Adipose tissue (tissue), 3 donors: ENCODE measurements around the gene LEKR1. TPM values are rescaled to one million over a fixed set of nuclear protein-coding genes. Genes with fewer than 3 reads are reported as not detected.

Source experiments
- H3K27ac ChIP-seq: one replicate; pipeline ENCODE4 v1.5.1; 2013; ENCODE audit warnings: low read depth, low read length
- WGBS, 3 donors: extraction: QIAGEN DNeasy Blood & Tissue Kit; methylation state at CpG; one replicate each; pipeline ENCODE4 v1.1.7; 2013; 5-methylcytosine and 5-hydroxymethylcytosine counted together
- polyA plus RNA-seq, 3 donors: library from polyadenylated mRNA; stranded (reverse); fragments of 200-250 nt; gene quantifications; one replicate each; pipeline ENCODE4 v1.2.3, GENCODE V29; 2013
- donor health status: healthy with polysubstance abuse.
- donor health status: Bipolar disorder and iron deficiency.
- donor health status: healthy.

The LEKR1 gene
- polyA plus RNA-seq, 3 donors, result 0.37 to 0.64 (median 0.45) TPM

DNA sequence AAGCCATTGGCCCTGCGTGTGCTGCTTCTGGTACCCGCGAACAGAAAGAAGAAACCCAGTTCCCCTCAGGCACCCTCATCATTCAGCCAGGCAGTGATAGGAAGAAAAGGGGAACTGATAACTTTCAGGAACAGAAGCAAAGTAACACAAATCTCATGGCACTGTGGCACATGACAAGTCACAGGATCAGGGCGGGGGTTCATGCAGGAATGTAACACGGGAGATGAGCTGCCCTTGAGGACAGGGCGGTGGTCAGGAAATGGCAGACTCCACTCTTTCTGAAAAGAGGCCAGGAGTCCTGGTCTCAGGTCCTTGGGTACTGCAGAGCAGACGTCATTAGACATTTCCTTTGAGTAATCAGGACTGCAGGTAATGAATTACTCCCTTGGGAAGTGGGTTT is 238.2 kb downstream of the LEKR1 start:
- 52 to 76% (median 56%) methylated on average over 7 of the region's 7 CpGs for WGBS, 3 donors
- H3K27ac ChIP-seq, result no peak overlapping the region

DNA sequence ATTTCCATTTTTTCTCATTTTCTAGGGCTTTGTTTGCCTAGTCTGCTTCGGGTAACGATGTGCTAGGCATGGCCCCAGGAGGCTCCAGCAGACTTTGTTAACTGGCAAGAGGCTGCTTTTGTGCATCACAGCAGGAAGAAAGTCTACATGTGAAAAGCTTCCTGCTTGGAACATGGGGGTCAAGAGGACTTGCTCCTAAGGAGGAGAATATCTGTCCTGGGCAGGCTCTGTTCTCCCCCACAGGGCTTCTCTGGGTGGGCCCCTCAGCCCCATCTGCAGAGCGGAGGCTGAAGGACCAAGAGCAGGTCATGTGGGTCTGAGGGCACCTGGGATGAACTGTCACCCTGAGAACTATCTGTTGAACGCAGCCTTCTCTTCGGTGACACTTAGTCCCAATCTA is 239.0 kb downstream of the LEKR1 start:
- H3K27ac ChIP-seq, result no peak overlapping the region
- WGBS, 3 donors, result 80 to 89% (median 85%) methylated on average over 5 of the region's 5 CpGs

DNA sequence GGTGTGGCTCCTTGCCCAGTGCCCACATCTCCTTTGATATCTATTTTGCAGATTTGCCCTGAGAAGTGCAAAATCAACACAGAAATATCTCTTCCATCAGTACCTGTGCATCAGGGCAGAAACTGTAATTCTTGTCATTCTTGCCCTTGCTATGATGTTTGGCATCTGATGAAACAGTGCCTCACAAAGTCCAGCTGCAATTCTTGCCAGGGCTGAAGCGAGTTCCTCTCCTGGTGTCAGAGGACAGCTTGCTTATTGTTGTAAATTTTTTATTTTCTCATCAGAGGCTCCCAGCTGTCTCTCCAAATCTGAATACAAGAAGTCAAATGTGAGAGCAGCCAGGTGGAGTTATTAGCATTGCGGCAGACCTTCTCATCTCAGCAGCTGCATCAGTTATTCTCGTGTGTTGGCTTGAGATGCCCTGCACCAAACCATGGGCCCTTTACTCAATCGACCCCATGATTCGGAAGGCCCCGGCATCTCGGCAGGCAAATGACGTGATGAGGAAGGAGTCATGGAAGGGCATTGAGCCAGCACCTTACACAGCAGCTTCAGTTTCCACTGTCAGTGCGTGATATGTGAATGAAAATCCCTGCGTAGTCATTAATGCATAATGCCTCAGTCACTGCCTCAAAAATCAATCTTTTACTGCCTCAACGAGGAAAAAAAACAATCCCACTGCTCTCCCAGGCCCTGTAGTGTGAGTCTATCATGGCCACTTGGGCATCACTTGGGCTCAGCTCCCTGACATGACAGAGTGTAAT is 240.4 kb downstream of the LEKR1 start:
- no peak overlapping the region for H3K27ac ChIP-seq
- WGBS, 3 donors, result 66 to 73% (median 68%) methylated on average over 11 of the region's 11 CpGs

DNA sequence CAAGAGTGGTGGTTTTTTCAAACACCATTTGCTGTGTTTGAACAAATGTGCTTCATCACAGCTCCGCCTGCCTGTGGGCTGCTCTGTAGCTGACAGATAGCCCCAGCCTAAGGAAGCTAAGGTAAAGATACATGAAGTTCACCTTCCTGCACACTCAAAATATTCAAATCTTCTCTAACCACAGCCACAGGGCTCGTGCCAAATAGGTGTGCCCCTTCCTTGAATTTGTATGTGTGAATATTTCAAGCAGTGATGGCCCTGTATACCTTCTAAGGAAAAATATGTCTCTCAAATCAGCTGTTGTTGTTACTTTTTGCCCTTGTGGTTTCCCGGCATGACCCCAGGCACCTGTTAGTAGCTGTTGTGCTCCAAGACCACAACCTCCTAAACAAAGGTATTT is 241.0 kb downstream of the LEKR1 start:
- WGBS, 3 donors, result 73 to 86% (median 79%) methylated on average over 3 of the region's 3 CpGs
- H3K27ac ChIP-seq, result no peak overlapping the region

DNA sequence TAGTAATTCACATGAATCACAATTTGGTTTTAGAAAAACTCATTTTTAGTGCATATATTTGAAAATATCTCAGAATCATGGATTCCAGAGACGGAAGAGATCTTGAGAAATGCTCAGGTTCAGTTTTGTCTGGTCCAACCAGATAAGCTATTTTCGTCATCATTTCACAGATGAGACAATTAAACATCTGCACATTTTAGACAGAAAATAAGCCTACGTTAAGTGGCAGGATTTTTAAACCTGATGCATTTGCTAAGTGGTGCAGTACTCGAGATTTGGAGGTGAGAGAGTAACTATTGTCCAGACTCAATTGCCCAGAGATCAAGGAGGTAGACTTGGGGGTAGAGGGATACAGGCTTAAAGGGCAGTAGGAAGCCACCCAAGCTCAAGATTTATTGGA is 243.3 kb downstream of the LEKR1 start:
- WGBS, 3 donors, result 91 to 94% (median 92%) methylated on average over 4 of the region's 4 CpGs
- no peak overlapping the region for H3K27ac ChIP-seq

DNA sequence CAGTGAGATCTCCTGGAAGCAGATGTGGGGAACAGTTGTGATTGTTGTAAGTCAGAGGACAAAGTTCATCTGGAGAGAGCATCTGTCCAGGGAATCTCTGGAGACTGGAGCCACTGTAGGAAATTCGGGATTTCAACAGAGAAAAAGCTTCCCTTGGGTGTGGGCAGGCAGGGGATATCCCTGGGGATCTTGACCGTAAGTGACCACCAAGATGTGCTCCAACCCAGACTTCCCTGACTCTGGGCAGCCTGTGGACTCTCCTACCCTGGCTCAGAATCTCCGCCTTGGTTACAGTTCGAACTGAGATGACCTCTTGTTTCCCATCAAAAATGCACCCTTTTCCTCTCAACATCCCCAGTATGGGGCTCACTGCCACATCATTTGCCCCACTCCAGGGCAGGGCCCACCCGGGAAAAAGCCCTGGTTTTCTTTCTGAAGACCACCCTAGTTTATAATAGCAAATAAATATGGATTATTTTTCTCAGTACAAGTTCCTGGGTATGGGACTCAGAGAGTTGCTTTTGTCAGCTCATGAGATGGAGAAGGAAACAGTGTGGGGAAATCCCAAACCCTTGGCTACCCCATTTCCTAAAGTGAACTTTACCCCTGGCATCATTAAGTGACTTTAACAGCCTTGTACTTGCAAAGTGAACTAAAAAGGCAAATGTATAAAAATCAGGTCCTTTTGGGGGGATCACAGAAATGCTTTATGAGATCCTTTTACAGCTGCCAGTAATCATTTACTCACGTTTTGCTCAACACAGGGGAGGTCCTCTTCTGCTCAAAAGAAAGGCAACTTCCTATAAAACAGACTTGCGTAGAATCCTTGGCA is 243.9 kb downstream of the LEKR1 start:
- H3K27ac ChIP-seq, result no peak overlapping the region
- WGBS, 3 donors, result 60 to 74% (median 67%) methylated on average over 7 of the region's 7 CpGs

DNA sequence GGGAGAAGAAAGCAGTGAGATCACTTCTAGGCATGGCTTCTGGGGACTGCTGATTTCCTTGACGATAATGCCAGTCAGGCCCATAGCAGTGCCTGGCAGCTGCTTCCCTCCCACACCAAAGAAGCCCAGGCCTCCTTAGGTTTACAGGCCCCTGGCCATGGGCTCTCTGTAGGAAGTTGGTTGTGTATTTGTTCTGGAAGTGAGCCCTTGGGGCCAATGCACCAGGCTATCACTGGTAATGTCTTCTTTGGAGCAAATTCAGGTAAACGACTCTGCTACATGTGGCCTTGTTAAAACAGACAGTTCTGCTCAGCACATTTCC is 244.5 kb downstream of the LEKR1 start:
- H3K27ac ChIP-seq, result no peak overlapping the region
- 42 to 71% (median 60%) methylated on average over 2 of the region's 2 CpGs for WGBS, 3 donors

DNA sequence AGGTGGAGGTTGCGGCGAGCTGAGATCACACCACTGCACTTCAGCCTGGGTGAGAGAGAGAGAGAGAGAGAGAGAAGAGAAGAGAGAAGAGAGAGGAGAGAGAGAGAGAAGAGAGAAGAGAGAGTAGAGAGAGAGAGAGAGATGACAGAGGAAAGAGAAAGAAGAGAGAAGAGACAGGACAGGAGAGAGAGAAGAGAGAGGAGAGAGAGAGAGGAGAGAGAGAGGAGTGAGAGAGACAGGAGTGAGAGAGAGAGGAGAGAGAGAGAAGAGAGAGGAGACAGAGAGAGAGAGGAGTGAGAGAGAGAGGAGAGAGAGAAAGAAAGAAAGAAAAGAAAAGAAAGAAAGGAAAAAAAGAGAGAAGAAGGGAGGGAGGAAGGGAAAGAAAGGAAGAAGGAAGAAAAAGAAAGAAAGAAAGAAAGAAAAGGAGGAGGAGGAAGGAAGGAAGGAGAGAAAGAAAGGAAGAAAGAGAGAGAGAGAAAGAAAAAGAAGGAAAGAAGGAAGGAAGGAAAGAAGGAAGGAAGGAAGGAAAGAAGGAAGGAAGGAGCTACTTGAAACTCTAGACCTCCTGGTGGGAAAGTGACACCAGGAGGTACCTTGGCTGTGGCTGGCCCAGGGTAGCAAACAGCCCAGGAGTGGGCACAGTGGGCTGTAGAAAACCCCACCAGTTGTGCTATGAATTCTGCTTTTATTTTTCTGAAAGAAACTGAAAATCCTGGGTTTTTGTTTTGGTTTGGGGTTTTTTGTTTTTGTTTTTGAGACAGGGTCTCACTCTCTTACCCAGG is 245.8 kb downstream of the LEKR1 start:
- no peak overlapping the region for H3K27ac ChIP-seq
- 96 to 98% (median 98%) methylated on average over 2 of the region's 2 CpGs for WGBS, 3 donors

DNA sequence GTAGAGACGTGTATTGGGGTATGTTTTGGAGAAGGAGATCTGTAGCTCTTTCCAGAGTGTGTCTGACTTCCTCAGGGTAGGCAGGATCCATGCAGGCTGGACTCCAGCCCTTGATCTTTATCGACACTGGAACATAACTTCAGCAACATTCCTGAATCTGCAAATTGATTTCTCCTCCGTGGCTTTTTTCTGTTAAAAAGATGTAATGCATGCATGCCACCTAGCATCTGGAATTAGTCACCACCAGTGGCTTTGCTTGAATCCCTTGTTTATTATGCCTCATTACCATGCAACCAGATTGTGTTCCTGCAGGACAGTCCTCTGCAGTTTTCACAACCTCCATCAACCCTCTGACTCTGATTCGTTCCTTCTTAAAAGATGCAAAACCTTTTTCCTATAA is 247.7 kb downstream of the LEKR1 start:
- WGBS, 3 donors, result 56 to 74% (median 72%) methylated on average over 4 of the region's 4 CpGs
- H3K27ac ChIP-seq, result no peak overlapping the region

DNA sequence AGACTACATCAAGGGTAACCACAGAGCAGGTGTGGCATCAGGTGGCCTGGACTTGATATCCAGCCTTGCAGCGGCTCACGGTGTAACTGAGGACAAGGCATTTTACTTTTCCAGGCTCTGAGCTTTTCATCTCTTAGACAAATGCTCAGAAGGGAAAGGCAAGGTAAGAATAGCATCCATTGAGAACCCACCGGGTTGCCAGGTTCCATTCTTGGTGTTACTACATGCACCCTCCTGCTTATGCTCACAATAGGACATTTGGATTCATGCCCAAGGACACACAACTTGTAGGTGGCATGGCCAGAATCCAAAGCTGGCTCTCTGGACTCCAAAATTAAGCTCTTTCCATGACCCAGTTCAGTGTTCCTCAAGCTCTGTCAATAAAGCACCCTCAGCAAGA is 248.3 kb downstream of the LEKR1 start:
- H3K27ac ChIP-seq, result no peak overlapping the region
- 78 to 93% (median 90%) methylated on average over 3 of the region's 3 CpGs for WGBS, 3 donors

DNA sequence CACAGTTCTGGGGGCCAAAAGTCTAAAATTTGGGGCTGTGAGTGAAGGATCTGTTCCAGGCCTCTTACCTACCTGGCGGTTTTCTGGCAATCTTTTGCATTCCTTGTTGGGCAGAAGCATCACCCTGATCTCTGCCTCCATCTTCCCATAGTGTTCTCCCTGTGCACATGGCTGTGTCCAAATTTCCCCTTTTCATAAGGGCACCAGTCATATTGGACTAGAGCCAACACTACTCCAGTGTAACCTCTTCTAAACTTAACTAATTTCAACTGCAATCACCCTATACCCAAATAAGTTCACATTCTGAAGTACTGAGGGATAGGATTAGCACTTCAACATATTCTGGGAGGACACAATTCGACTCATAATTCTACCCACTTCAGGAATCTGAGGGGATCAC is 248.8 kb downstream of the LEKR1 start:
- WGBS, 3 donors, result 94 to 100% (median 94%) methylated on average over 2 of the region's 2 CpGs
- no peak overlapping the region for H3K27ac ChIP-seq

DNA sequence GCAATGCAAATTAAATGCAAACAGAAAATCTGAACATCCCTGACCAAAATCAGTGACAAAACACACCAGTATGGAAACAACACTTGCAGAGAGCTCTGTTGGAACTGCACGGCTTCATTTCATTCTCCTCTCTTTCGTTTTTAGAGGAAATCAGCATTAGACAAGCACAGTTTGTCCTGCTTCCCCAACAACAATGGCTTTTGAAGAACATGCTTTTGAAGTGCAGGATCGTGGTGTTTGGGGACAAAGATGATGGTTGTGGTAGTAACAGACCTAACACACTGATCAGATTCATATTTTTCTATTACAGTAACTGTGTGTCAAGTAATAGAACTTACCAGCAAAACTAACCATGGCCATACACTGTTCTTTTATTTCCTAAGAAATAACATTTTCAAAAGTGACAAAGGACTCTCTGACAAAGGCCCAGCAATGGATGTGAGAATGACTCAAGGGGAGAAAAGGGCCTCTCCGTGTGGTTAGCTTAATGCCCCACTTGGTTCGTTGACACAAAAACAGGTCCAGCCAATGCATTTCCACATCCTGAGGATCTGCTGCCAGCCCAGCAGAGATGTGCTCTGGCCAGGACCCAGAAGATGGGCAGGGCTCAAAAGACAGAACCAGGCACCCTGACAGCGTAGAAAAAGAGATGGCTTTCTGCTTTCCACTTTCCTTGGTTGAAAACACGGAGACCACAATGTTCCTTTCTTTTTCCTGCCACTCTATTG is 249.7 kb downstream of the LEKR1 start:
- WGBS, 3 donors, result 49 to 76% (median 57%) methylated on average over 7 of the region's 7 CpGs
- no peak overlapping the region for H3K27ac ChIP-seq

DNA sequence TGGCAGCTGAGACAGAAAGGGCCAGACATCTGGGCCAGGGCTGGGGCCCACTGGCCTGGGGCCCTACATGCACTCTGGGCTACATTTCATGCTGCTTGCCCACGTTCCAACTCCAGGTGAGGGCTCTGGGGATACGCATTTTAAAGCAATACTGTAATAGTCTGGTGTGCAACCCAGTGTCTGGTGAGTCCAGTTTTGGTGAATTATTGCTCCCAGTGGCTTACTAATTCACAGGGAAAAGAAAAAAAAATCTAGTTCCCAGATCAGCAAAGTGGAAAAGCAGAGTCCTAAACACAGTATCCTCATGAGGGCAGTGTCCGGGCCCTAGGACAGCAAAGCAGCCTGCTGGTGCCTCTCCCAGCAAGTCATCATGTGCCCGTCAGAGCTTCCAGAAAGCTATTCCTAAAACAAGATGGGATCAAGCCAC is 251.4 kb downstream of the LEKR1 start:
- H3K27ac ChIP-seq, result no peak overlapping the region
- WGBS, 3 donors, result 60 to 70% (median 65%) methylated on average over 4 of the region's 4 CpGs

DNA sequence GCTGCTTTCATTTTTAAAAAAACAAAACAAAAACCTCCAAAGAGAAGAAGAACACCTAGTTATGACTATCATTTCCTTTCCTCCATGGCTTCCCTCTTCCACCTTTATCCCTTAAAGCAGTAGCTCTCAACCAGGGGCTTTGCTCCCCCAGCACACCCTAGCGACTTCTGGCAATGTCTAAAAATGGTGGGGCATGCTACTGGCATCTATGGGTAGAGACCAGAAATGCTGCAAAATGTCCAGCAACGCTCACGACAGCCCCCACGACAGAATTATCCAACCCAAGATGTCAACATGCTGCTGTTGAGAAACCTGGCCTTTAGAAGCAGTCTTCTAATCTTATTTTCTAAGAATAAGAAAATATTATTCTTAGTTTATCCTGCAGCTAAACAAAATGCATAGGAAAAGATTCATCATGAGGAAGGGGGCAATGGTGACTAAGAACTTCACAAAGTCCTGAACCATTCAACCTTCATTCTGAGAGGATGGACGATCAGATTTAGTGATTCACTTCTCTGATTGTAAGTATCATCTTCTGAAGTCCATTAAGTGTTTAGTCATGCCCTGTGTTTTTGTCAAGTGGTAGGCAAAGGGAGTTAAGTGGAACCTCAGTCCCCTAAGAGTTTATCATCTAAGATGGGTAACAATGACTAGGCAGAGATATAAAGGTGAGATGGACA is 252.1 kb downstream of the LEKR1 start:
- no peak overlapping the region for H3K27ac ChIP-seq
- WGBS, 3 donors, result 74 to 76% (median 76%) methylated on average over 5 of the region's 5 CpGs

DNA sequence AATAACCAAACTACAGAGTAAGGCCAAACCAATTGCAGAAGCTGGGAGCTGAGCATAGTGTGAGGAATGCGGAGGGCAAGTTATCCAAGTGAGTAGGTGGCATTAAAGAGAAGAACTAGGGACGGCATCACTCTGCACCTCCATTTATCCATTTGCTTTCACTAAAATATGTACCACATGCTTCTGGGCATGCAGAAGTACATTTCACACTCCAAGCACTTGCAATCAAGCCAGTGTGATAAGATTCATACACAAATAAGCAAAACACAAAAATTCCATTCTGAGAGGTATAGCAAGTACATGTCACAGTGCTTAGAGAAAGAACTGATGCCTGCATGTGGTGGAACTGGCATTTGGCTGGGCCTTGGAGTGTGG is 252.6 kb downstream of the LEKR1 start:
- 77 to 96% (median 94%) methylated on average over 2 of the region's 2 CpGs for WGBS, 3 donors
- no peak overlapping the region for H3K27ac ChIP-seq

DNA sequence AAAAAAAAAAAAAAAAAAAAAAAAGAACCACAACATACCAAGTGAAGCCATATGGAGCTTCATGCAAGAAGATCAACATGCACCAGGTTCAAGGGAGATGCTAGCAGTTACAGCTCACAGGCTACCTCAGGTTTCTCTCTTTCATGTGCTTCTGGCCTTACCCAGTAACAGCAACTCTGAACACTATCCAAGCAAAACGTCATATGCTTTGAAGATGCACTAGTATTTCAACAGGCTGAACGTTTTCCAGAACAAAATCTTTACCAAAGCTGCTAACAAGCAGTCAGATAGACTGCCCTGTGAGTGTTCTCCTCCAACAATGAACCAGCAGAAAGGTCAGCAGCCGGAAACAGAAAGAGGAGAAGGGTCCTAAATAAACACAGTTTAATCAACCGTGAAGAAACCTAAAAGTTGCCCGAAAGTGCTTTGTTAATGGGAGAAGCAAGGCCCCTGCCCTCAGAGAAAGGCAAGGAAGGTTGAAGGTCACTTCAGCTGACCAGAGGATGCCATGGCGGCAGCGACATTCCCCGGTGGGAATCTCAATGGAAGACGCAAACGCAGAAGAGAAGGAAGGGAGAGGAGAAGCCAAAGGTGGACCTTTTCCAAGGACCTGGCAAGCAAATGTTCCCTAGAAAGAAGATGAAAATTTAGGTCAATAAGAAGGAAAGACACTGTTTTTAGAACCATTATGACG is 253.7 kb downstream of the LEKR1 start:
- H3K27ac ChIP-seq, result no peak overlapping the region
- WGBS, 3 donors, result 69 to 78% (median 77%) methylated on average over 11 of the region's 11 CpGs

DNA sequence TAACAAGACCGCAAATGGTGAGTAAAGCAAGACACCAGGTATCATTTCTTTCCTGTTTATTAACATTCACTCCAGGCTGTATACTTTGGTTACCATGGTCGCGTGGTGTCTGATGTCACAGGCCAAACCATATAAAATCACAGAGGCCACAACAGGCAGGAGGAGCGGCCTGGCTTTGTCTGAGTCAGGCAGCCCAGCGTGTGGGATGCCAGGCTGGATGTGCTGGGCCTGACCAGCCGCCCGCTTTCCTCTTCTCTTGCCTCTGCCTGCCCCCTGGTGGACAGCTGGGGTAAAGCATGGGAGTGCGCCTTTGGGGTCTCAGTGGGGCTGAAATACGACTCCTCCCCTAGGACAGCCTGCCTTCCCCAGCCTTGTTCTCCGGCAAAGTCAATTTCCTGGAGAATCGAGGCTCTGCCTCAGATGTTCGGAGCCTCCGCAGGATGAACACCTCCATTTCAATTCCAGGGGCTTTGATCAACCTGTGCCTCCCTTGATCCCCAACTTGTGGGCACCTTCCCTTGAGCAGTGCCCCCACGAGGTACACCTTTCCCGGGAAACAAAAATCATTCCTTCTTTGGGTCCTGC is 255.6 kb downstream of the LEKR1 start:
- 12 to 14% (median 12%) methylated on average over 15 of the region's 15 CpGs for WGBS, 3 donors
- no peak overlapping the region for H3K27ac ChIP-seq
